Stimulated activated naive B cell treated with anti-CD40 and anti-IgM and Interleukin-4, amounts not matched to agents 10 μg/mL and 1 μg/mL and 100 μg/mL, for 72 hours (primary cell): ENCODE results near the gene CENPN.

Experiments
- ATAC-seq, 2 donors: fragments of 150-1000 bp; cut with Tn5 transposase; replicated peaks; 2 replicates each; pipeline ENCODE4 v1.10.0; 2021; ENCODE audit warnings: moderate library complexity in 1 of 2
- DNase-seq: peaks from one replicate; pipeline ENCODE4 v3.0.0; 2021
- H3K27ac Mint-ChIP-seq: one replicate; pipeline ENCODE4 v1.8.0; 2022; ENCODE audit warnings: mild to moderate bottlenecking, mixed read lengths
- H3K27me3 Mint-ChIP-seq, 2 donors: one replicate each; pipeline ENCODE4 v1.8.0; 2022; ENCODE audit warnings: mixed read lengths in 2 of 2
- H3K36me3 Mint-ChIP-seq, 2 donors: one replicate each; pipeline ENCODE4 v1.8.0; 2022; ENCODE audit warnings: mixed read lengths in 2 of 2, mild to moderate bottlenecking in 1 of 2
- H3K4me1 Mint-ChIP-seq, 2 donors: one replicate each; pipeline ENCODE4 v1.8.0; 2022; ENCODE audit warnings: mixed read lengths in 2 of 2, mild to moderate bottlenecking in 1 of 2
- H3K4me3 Mint-ChIP-seq, 2 donors: one replicate each; pipeline ENCODE4 v1.8.0; 2022; ENCODE audit warnings: mild to moderate bottlenecking in 2 of 2, mixed read lengths in 2 of 2, moderate library complexity in 1 of 2
- H3K9me3 Mint-ChIP-seq, 2 donors: one replicate each; pipeline ENCODE4 v1.8.0; 2022; ENCODE audit warnings: mixed read lengths in 2 of 2, mild to moderate bottlenecking in 1 of 2

Gene CENPN

GRCh38 chr16:81029930-81030604 lies 23.1 kb downstream of the CENPN start:
- DNase-seq (no peak), ATAC-seq (no peak)
- Mint-ChIP-seq H3K27ac (no peak overlapping the region), H3K9me3 (no peaks in the 10 kb centered on the region), H3K4me3 (no peak overlapping the region), H3K4me1 (no peaks in the 10 kb centered on the region), H3K27me3 (no peaks in the 10 kb centered on the region), H3K36me3 (peaks cover 31 to 49% of the 10 kb centered on the region in 2 donors)

- Mint-ChIP-seq H3K4me3 (peak within 1 kb of the TSS; percentile 82 to 85), H3K36me3 (peaks cover 12 to 27% of the 10 kb centered on the region in 2 donors), H3K4me1 (peaks cover 13 to 20% of the 10 kb centered on the region in 2 donors), H3K9me3 (no peaks in the 10 kb centered on the region), H3K27ac (peak within 1 kb of the TSS; percentile 31), H3K27me3 (no peaks in the 10 kb centered on the region)
- ATAC-seq: peak; percentile 96 to 97
- peak; percentile 81 for DNase-seq
Observed at GRCh38 chr16:81035398-81035974, 28.5 kb downstream of the CENPN start, which contains the start of gene ATMIN. TSS of gene ATMIN (plus strand) at chr16:81035842. CDS start at chr16:81035871, 29 bp downstream.

GRCh38 chr16:81035975-81036750 lies 29.1 kb downstream of the CENPN start:
- peak overlapping the region; percentile 31 for H3K27ac Mint-ChIP-seq
- no peaks in the 10 kb centered on the region for H3K27me3 Mint-ChIP-seq
- no peaks in the 10 kb centered on the region for H3K9me3 Mint-ChIP-seq
- ATAC-seq (peak; percentile 75 to 78), DNase-seq (peak; percentile 33)
- peak overlapping the region; percentile 82 to 85 for H3K4me3 Mint-ChIP-seq
- H3K4me1 Mint-ChIP-seq: peaks cover 13 to 20% of the 10 kb centered on the region in 2 donors
- H3K36me3 Mint-ChIP-seq: peaks cover 14 to 30% of the 10 kb centered on the region in 2 donors

- DNase-seq: no peak
- Mint-ChIP-seq H3K27ac (peak overlapping the region; percentile 31), H3K27me3 (no peaks in the 10 kb centered on the region), H3K4me1 (peaks cover 13 to 20% of the 10 kb centered on the region in 2 donors), H3K4me3 (peak overlapping the region; percentile 82 to 85), H3K9me3 (no peaks in the 10 kb centered on the region), H3K36me3 (peaks cover 12 to 29% of the 10 kb centered on the region in 2 donors)
- no peak for ATAC-seq
Observed at GRCh38 chr16:81036751-81037350, 29.8 kb downstream of the CENPN start.

DNA sequence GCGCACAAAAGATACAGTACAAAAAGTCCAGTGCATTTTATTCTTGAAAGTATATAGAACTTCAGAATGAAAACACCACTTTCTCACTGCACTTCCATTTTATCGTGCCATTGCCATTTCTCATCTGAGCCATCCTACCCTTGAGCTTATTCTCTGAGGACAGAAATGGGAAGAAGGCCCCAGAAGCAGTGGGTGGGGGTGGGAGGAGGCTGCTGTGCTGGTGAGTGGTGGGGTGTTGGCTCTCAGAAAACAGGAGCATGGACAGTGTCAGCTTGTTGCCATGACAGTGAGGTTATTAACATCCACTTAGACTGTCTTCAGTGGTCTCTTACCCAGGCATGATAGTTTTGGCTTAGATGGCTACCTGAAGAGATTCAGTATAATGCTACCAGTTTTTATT lies 33.1 kb downstream of the CENPN start:
- Mint-ChIP-seq H3K4me1 (peaks cover 13 to 20% of the 10 kb centered on the region in 2 donors), H3K4me3 (no peak overlapping the region), H3K36me3 (peaks cover 21 to 39% of the 10 kb centered on the region in 2 donors), H3K9me3 (no peaks in the 10 kb centered on the region), H3K27me3 (no peaks in the 10 kb centered on the region), H3K27ac (no peak overlapping the region)
- DNase-seq: no peak
- ATAC-seq: no peak

DNA sequence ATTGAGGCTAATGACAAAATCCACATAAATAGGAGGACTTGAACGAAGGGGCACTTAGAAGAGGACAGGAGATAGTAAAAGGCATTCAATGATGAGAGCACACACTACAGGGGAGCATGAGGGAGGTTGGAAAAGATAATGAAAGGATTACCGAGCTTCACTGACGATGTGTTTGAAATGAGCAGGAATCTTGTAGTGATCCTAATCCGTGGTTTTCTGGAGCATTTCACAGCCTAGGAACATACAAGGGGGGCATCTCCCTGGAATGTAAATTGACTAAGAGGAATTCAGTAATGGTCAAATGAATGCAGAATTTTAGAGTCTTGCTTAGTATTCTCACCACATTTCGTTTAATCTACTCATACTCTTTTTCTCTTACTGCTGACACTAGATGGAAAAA lies 33.8 kb downstream of the CENPN start:
- Mint-ChIP-seq H3K9me3 (no peaks in the 10 kb centered on the region), H3K27ac (no peak overlapping the region), H3K4me3 (no peak overlapping the region), H3K36me3 (peaks cover 26 to 44% of the 10 kb centered on the region in 2 donors), H3K27me3 (no peaks in the 10 kb centered on the region), H3K4me1 (peaks cover 11 to 20% of the 10 kb centered on the region in 2 donors)
- DNase-seq (no peak), ATAC-seq (no peak)

- no peak overlapping the region for H3K4me3 Mint-ChIP-seq
- H3K4me1 Mint-ChIP-seq: peaks cover 11 to 16% of the 10 kb centered on the region in 2 donors
- H3K27ac Mint-ChIP-seq: no peak overlapping the region
- ATAC-seq (no peak), DNase-seq (no peak)
- no peaks in the 10 kb centered on the region for H3K9me3 Mint-ChIP-seq
- H3K27me3 Mint-ChIP-seq: no peaks in the 10 kb centered on the region
- H3K36me3 Mint-ChIP-seq: peaks cover 26 to 44% of the 10 kb centered on the region in 2 donors
Observed at GRCh38 chr16:81041696-81042095, 34.7 kb downstream of the CENPN start.

DNA sequence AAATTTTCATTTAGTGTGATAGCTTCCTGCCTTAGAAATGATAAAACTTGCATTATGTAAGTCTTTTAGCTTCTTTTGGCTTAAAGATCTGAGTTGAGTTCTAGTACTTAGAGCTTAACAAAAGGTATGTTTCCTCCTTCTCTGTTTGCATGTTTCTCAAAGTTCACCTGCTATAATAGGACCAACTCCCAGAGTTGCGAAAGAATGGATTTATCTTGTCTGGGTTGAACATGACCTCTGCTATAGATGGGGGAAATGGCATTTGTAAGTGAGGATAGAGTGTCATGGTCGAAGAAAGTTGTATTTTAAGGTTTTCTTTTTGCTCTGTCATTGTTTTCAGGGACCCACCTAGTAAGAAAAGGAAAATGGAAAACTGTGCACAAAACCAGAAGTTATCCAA lies 35.8 kb downstream of the CENPN start:
- Mint-ChIP-seq H3K4me1 (peaks cover 5% of the 10 kb centered on the region in 2 donors), H3K27me3 (no peaks in the 10 kb centered on the region), H3K9me3 (no peaks in the 10 kb centered on the region), H3K4me3 (no peak overlapping the region), H3K27ac (no peak overlapping the region), H3K36me3 (peaks cover 26 to 44% of the 10 kb centered on the region in 2 donors)
- DNase-seq: no peak
- ATAC-seq: no peak

DNA sequence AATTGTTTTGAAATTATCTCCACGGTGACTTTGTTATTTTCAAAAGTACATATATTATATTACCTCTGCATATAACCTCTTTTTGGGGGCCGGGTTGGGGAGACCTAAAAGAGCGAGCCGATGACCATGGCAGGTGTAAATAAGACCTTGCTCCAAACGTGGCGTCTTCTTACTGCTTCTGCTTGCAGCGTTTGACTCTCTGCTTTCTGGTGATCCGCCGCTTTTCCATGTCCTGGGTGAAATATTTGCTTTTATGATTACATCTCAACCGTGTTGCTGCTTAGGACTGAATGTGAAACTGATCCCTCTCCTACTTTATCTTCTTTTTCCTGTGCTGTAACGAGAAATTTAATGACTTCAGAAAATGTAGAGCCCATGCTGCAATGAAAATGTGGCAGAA lies 46.7 kb downstream of the CENPN start:
- no peak for DNase-seq
- peaks cover under 1 to 14% of the 10 kb centered on the region in 2 donors for H3K36me3 Mint-ChIP-seq
- H3K27ac Mint-ChIP-seq: no peak overlapping the region
- no peak overlapping the region for H3K4me3 Mint-ChIP-seq
- H3K4me1 Mint-ChIP-seq: peaks cover 0 to 1% of the 10 kb centered on the region in 2 donors
- peaks cover 6 to 19% of the 10 kb centered on the region in 2 donors for H3K9me3 Mint-ChIP-seq
- ATAC-seq: no peak
- no peaks in the 10 kb centered on the region for H3K27me3 Mint-ChIP-seq

DNA sequence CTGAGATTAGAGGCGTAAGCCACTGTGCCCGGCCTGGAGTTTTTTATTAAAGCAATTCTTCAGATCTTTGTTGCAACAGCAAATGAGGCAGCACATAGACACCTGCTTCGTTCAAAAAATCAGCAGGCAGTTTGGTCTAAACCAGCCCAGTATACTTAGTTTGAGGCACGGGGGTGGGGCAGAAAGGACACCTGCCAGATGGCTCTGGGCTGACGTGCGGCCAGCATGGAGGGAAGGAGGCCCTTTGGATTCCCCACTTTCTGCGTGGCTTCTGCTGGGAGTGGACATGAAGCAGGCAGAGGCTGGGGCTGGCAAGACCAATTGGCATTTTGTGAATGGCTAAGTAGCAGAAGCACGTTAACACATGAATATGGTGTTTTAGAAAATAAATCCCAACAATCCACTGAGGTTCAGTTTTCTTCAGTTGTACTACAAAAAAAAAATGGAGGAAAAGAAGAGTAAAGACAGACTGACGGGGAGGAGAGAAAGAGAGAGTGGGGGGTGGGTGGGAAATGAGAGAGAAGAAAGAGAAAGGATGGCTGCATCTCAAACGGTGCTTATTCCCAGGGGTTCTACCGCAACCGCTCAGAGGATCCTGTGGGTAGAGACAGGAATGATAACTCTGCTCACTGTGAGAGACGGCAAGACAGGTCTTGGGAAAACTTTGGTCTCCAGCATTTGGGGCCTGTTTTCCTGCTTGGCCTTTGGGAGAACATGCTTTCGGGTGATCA lies 53.7 kb downstream of the CENPN start:
- H3K27ac Mint-ChIP-seq: no peak overlapping the region

DNA sequence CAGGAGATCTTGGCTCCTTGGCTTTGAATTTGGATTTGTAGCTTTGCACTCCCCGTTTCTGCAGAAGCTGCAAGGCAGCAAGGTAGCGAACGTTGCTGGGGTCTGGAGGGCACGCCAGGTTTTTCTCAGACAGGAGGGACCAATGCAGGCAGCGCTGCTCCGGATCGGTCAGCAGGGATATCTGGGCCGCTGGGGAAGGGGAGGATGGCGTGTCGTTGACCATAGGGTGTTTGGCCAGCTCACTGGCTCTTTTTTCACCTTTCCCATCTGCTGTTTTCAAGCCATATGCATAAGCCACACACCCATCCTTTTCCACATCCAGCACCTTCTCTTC lies 54.3 kb downstream of the CENPN start:
- H3K36me3 Mint-ChIP-seq: peaks cover 0 to 4% of the 10 kb centered on the region in 2 donors
- no peaks in the 10 kb centered on the region for H3K27me3 Mint-ChIP-seq
- no peak for ATAC-seq
- DNase-seq: no peak
- H3K4me3 Mint-ChIP-seq: no peak overlapping the region
- no peak overlapping the region for H3K27ac Mint-ChIP-seq
- no peaks in the 10 kb centered on the region for H3K4me1 Mint-ChIP-seq
- no peaks in the 10 kb centered on the region for H3K9me3 Mint-ChIP-seq

More for the DNA sequence above, 53.7 kb downstream of the CENPN start:
- Mint-ChIP-seq H3K36me3 (peaks cover 0 to 4% of the 10 kb centered on the region in 2 donors), H3K4me1 (no peaks in the 10 kb centered on the region), H3K9me3 (no peaks in the 10 kb centered on the region), H3K4me3 (no peak overlapping the region), H3K27me3 (no peaks in the 10 kb centered on the region)
- DNase-seq (no peak), ATAC-seq (no peak)

DNA sequence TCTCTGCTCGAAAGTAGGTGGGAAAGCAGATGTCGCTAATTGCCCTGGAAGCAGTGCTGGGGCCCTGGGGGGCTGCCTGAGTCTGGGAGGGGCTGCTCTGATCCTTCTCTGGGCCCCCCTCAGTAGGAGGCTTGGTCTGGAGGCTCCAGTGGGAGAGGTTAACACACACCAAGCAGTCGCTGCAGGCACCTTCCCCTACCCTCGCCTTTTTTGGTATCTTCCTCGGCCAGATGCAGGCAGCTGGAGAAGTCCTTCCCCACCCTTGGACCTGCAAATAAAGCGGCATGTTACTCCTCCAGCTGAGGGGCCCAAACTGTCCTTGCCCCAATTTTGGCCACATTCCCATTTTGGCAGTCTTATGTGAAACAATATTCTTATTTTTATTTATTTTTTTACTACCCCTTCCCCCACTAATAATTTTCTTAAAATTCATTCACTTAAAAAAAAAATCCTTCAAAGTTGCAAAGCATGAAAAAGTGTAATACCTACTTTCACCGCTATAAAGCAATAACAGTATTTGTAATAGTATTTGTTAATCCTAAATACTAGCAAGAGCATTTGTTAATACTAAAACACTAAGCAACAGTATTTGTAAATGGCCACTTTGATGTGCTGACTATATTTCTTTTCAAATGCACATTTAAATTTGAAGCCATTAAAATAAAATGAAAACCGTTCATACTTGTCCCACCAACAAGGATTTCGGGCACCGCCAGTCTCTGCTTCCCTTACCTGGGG lies 55.0 kb downstream of the CENPN start:
- H3K4me3 Mint-ChIP-seq: no peak overlapping the region
- DNase-seq: no peak
- H3K27me3 Mint-ChIP-seq: no peaks in the 10 kb centered on the region
- ATAC-seq: no peak
- H3K9me3 Mint-ChIP-seq: no peaks in the 10 kb centered on the region
- H3K27ac Mint-ChIP-seq: no peak overlapping the region
- H3K4me1 Mint-ChIP-seq: no peaks in the 10 kb centered on the region
- peaks cover 0 to 4% of the 10 kb centered on the region in 2 donors for H3K36me3 Mint-ChIP-seq

DNA sequence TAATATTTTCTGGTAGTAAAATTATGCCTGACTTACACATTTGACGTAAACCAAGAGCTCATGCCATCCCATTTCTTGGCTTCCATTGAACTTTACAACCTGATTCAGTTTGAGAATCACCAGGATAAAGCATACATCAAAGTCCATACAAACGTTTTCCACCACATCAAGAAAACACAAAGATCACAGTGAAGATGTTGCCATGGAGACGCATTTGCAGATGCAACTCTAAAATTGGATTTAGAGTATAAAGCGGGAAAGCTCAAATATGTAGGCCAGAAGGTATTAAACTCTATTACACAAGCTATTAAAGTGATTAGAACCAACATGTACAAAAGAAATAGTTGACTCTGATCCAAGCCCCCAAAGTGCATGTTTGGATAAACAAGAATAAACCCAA lies 59.7 kb downstream of the CENPN start:
- no peak for ATAC-seq

More for the DNA sequence above, 59.7 kb downstream of the CENPN start:
- Mint-ChIP-seq H3K27ac (no peak overlapping the region), H3K4me3 (no peak overlapping the region), H3K36me3 (no peaks in the 10 kb centered on the region), H3K9me3 (no peaks in the 10 kb centered on the region), H3K27me3 (no peaks in the 10 kb centered on the region), H3K4me1 (no peaks in the 10 kb centered on the region)
- DNase-seq: no peak
